HCEC 1CT (cell line): Measurements from ENCODE around the gene LRRC37A3.
A peak's percentile ranks its signal among the peaks of the same experiment; 100 is the strongest.
"Not testable (repeated sequence)": the region's sequence is repeated elsewhere in the genome, so short reads cannot be mapped to it uniquely, and the experiment has no call there.

Source experiments
- DNase-seq: peaks from one replicate; pipeline ENCODE4 v3.0.0-alpha.2; 2017

The LRRC37A3 gene

DNA sequence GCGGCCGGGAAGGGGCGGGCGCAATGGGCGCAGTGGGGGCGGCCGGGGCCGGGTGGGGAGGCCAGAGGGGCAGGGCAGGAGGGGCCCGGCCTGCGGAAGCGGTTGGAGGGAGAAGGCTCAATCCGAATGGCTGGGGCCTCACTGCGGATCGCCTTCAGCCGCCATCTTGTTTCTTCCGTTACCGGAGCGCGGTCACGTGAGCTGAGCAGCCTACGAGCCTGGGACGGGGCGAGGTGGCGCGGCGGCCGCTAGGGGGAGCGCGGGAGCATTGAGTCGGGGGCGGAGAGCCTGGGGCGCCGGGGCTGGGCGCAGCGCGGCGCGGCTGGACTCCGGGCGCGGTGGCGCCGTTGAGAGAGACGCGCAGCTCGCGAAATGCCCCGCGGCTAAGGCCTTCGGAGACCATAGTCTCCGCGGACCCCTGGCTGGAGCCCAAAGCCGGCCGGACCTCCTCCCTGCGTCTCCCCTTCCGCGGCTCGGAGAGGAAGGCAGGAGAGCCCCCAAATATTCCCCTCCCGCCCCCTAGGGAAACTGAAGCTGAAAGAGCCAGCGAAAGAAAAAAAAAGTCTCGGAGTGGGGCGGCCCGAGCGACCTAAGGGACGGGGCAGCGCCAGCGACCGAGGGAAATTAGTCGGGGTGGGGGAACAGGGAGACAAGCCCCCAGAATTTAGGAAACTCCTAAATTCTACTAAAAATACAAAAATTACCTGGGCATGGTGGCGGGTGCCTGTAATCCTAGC is at the start of gene LRRC37A3:
Gene LRRC37A3 (minus strand): TSS at position 190 of the 737 bp plus-strand sequence. CDS start 22,221 bp downstream, outside the sequence.
- DNase-seq: peak; percentile 85

- peak; percentile 61 for DNase-seq
Measured at GRCh38 chr17:64965873-64966287, 46.6 kb upstream of the LRRC37A3 start.

DNA sequence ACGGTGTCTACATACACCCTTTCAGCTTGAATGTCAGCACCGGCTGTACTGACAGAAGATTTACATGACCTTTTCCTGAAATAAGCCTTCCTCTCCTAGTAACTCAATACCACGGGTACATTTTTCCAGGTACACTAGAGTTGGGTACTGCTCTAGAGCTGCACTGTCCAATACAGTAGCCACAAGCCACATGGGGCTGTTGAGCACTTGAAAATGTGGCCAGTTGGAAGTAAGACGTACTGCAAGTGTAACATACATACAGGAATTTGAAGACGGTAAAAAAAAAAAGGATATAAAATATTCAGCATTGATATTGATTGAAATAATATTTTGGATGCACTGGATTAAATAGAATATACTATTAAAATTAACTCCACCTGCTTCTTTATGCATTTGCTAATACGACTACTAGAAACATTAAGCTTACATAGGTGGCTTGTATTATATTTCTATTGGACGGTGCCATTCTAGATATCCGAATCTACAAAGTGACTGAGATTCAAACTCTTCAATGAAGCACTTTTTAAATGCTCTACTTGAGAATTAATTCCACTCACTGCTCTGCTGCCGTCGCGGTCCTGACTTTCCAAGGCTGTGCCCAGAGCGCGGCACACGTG is 46.1 kb upstream of the LRRC37A3 start:
- not testable (repeated sequence) for DNase-seq

- DNase-seq: no peak
Measured at GRCh38 chr17:64964796-64965195, 45.5 kb upstream of the LRRC37A3 start.

DNA sequence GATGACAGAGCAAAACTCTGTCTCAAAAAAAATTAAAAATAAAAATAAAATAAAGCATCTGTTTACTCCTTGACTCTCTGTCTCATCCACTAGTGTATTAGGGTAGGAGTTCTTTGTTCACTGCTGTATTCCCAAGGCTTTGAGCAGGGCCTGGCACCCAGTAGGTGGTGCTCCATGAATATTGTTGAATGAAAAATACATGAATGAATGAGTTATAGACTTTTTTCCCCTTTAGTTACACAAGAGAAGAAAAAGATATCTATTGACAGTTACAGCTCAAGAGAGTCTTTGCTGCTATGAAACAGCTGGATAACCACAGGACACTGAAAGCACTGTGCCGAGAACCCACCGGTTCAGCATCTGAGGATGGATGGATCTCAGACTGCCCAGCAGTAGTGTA is 44.5 kb upstream of the LRRC37A3 start:
- DNase-seq: not testable (repeated sequence)

DNA sequence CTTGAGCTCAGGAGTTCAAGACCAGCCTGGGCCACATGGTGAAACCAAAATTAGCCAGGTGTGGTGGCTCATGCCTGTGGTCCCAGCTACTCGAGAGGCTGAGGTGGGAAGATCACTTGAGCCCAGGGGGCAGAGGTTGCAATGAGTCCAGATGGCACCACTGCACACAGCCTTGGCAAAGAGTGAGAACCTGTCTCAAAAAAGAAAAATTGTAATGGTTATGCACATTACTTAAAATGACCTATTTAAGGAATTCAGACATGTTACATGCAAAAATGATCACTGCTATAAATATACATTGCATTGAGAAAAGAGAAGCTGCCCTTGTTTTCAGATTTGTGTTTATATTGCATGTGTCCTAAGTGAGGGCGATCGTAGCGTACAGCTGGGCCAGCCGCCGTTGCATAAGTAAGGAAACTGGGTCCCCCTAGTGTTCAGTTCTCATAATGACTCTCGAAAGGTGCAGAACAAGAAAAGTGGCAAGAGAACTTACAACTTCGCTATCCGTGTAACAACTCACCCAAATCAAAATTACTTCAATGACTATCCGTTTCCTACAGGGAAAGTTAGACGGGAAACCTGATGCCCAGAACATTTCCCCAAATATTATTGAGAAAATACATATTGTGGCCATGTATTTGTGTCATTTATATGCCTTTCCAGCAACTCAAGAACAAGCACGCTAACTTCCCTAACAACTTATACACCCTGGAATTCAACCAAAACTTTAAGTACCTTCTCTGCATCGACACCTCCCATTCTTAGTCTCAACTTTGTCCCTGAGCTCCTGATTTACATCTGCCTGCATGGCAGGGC is 42.5 kb upstream of the LRRC37A3 start:
- DNase-seq: peak; percentile 69

DNA sequence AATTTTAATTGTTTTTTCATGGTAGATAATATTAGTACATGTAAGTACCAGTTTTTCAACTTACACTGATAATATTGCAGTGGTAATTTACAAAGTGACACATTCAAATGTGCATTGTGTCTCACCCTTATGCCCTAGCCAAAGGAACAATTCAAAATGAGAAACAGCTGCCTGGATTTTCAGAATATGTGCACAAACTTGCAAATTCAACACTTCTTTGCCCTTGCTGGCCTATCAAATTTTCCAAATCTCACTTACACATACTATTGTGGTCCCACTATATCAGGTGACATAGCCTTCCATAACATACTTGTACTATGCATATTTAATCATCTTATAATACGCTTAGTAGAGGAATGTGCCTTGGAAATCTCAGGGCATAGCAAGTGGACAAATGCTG is 32.6 kb upstream of the LRRC37A3 start:
- no peak for DNase-seq

- no peak for DNase-seq
Measured at GRCh38 chr17:64950871-64951270, 31.6 kb upstream of the LRRC37A3 start.

GRCh38 chr17:64947152-64947551 is 27.9 kb upstream of the LRRC37A3 start:
- DNase-seq: no peak

GRCh38 chr17:64941761-64942160 is 22.5 kb upstream of the LRRC37A3 start:
- DNase-seq: no peak

DNA sequence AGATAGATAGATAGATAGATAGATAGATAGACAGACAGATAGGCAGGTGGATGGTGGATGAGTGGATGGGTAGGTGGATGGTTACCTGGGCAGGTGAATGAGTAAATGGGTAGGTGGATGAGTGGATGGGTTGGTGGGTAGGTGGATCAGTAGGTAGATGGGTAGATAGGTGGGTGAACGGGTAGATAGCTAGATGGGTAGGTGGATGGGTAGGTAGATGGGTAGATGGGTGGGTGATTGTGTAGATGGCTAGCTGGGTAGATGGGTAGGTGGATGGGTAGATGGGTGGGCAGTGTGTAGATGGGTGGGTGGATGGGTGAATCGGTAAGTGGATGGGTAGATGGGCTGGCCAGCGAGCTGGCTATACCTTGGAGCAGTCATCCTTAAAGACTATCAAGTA is 21.8 kb upstream of the LRRC37A3 start:
- DNase-seq: no peak

DNA sequence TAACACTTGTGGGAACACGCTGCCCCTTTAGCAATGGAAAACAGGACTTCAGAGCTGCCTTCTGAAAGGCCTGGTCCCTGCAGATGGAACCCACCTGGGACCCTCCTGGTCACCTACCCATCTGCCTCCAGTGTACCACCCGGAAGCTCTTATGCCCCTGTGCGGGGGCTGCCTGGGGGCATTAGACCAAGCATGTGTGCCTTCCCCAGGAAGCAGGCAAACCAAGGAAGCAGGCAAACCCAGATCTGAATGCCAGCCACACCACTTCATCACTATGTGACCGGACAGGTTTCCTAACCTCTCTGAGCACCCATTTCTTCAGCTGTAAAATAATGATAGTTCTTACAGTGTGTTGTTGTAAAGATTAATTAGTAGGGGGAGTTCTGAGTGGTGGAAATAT is 20.8 kb upstream of the LRRC37A3 start:
- DNase-seq: no peak

DNA sequence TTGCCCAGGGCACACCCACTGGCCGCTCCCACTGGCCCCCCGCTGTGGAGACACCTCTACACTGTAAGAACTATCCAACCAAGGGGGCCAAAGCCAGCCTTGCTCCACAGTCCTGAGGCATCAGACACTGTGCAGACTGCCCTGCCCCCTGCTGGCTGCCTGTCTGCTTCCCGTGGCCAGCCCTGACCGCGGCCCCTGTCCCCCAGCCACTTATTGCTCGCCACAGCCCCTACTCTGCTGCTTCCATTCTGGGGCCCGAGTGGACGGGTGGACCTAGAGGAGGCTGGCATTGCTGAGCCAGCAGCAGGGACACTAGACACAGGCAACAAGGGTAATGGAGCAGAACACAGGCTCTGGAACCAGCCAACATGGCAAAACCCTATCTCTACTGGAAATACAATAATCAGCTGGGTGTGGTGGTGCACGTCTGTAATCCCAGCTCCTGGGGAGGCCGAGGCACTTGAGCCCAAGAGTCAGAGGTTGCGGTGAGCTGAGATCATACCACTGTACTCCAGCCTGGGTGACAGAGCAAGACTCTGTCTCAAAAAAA is 19.7 kb upstream of the LRRC37A3 start:
- no peak for DNase-seq

DNA sequence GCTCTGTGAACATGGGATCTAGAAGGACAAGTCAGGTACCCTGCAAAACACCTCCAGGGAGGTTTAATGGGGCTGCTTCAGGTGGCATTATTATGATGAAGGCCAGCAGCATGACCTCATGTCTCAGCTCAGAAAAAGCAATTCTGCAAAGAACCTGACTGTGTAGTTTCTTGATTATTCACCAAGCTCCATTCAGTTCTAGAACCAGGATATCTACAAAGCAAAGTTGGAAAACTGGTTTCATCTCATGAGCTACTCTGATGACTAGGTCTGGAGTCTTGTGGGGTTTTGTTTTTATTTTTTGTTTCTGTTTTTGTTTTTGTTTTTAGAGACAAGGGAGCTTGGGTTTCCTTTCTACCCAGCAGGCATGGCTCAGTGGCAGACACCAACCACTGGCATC is 19.0 kb upstream of the LRRC37A3 start:
- no peak for DNase-seq

DNA sequence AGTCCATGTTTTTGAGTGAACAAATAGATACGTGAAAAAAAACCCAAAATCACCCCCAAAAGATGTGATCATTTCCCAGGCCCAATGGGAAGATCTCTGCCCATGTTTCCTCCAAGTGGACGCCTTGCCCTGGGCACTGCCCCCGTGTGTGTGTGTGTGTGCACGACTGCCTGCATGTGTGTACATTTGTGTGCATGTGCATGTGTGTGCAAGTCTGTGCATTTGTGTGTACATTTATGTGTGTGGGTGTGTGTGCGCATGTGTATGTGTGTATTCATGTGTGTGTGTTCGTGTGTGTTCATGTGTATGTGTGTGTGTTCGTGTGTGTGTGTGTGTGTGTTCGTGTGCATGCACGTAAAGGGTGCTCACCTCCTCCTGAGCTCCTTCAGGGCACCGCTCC is 16.8 kb upstream of the LRRC37A3 start:
- no peak for DNase-seq

GRCh38 chr17:64934284-64934778 is 15.1 kb upstream of the LRRC37A3 start:
- DNase-seq: not testable (repeated sequence)

DNA sequence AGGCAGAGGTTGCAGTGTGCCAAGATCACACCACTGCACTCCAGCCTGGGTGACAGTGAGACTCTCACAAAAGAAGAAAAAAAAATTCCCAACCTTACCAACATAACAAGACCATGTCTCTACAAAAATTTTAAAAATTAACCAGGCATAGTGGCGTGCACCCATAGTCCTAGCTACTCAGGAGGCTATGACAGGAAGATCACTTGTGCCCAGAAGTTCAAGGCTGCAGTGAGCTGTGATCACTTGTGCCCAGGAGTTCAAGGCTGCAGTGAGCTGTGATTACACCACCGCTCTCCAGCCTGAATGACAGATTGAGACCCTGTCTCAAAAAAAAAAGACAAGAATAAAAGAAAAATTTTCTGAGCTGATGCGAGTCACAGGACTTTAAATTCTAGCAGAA is 13.6 kb upstream of the LRRC37A3 start:
- not testable (repeated sequence) for DNase-seq

GRCh38 chr17:64930374-64930773 is 11.1 kb upstream of the LRRC37A3 start:
- DNase-seq: not testable (repeated sequence)

- peak; percentile 75 for DNase-seq
Measured at GRCh38 chr17:64929419-64930209, 10.3 kb upstream of the LRRC37A3 start.

DNA sequence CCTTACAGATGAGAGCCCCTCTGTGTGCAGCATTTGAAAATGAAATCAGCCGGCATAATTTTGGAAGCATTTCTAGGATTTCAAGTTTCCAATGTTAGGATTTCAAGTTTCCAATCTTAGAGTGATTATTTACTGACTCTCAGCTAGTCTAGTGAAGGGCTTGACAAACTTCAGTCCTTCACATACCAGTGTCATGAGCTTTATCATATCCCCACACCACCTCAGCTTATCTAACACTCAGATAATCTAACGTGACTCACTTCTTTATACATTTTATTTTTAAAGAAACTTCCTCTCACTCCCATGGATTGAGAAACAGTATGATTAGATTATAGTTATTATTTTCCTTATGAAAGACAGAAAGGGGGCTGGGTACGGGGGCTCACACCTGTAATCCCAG is 9.4 kb upstream of the LRRC37A3 start:
- not testable (repeated sequence) for DNase-seq

DNA sequence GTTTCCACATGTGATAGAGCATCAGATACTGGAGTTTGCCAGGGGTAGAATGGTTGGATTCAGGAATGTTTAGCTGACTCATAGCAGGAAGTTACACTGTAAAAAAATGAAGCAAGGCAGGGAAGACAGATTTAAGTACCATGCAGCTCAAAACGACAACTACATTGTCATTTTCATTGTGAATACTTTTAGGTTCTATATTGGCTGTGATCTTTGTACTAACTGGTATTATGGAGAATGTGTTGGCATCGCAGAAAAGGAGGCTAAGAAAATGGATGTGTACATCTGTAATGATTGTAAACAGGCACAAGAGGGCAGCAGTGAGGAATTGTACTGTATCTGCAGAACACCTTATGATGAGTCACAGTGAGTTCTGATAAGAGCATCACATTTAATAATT is 8.2 kb upstream of the LRRC37A3 start:
- peak; percentile 33 for DNase-seq

DNA sequence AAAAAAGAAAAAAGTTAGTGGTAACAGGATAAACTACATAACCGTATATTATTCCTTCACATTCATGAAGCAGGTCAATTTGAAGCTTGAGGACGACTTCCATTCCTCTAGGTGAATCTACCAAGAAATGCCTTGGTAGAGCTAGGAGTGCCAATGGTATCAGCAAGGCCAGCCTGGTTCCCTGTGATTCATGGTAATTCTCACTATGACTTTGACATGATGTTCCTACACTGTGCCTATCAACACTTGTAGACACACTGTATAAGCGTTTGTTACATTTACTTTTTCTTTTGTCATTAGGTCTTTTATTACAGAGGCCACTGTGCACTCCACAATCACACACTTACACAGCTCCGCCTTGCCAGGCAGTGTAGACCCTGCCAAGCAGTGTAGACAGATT is 7.2 kb upstream of the LRRC37A3 start:
- not testable (repeated sequence) for DNase-seq
